SK-N-SH (cell line): ENCODE measurements around the gene REXO1. TPM values are rescaled to one million over a fixed set of nuclear protein-coding genes. Genes with fewer than 3 reads are reported as not detected.

Source experiments
- CTCF ChIA-PET: fragments of 300-600, 350-600 bp; formaldehyde crosslinking; extraction: SDS; loops from one replicate; lab custom pipeline; 2021; lab: Yijun Ruan, JAX
- POLR2A ChIA-PET: fragments of 350-600 bp; sonication (Branson Sonifier 250); formaldehyde crosslinking; extraction: SDS; loops from one replicate; lab custom pipeline; 2020; ENCODE audit warnings: antibody characterized with exemption, inconsistent platforms; lab: Yijun Ruan, JAX
- DNase-seq: peaks from one replicate; pipeline ENCODE4 v3.0.0; 2012
- H2AFZ ChIP-seq: fragments of 200-600 bp; sonication (generic); 2 replicates; pipeline ENCODE4 v1.8.1; 2016; ENCODE audit warnings: antibody characterized with exemption, mild to moderate bottlenecking, low read depth
- H3F3A ChIP-seq: fragments of 200-600 bp; sonication (generic); replicated peaks from 2 replicates; pipeline ENCODE3; 2016; ENCODE audit warnings: antibody characterized with exemption, mild to moderate bottlenecking; ENCODE audit not compliant: insufficient read depth
- H3K27ac ChIP-seq, 2 experiments: fragments of 200-500 bp in 1 of 2; fragments of 200-600 bp in 1 of 2; sonication (Bioruptor generic) in 1 of 2; sonication (generic), shearing (Covaris generic) in 1 of 2; 2 replicates each; pipeline versions ENCODE4 v1.5.1 to v1.6.1; 2014 to 2016; ENCODE audit warnings: low read depth in 2 of 2, inconsistent platforms in 1 of 2, low read length in 1 of 2, mild to moderate bottlenecking in 1 of 2, mixed read lengths in 1 of 2
- H3K27me3 ChIP-seq: fragments of 200-600 bp; sonication (generic), shearing (Covaris generic); 2 replicates; pipeline ENCODE4 v1.6.1; 2016; ENCODE audit warnings: mixed run types; ENCODE audit not compliant: insufficient read depth
- H3K36me3 ChIP-seq, 2 experiments: fragments of 200-500 bp in 1 of 2; fragments of 200-600 bp in 1 of 2; sonication (Bioruptor generic) in 1 of 2; sonication (generic) in 1 of 2; replicated peaks in 1 of 2; 2 replicates each; pipeline versions ENCODE3 to v1.5.1; 2014 to 2016; ENCODE audit warnings: low read length in 1 of 2, mild to moderate bottlenecking in 1 of 2; ENCODE audit not compliant: insufficient read depth in 2 of 2, control insufficient read depth in 1 of 2
- H3K4me1 ChIP-seq, 2 experiments: fragments of 200-500 bp in 1 of 2; fragments of 200-600 bp in 1 of 2; sonication (Bioruptor generic) in 1 of 2; sonication (generic), shearing (Covaris generic) in 1 of 2; 2 replicates each; pipeline versions ENCODE4 v1.5.1 to v1.6.1; 2014 to 2016; ENCODE audit warnings: low read depth in 1 of 2, low read length in 1 of 2, mixed run types in 1 of 2; ENCODE audit not compliant: insufficient read depth in 2 of 2, control insufficient read depth in 1 of 2
- H3K4me2 ChIP-seq: fragments of 200-600 bp; sonication (generic), shearing (Covaris generic); 2 replicates; pipeline ENCODE4 v1.6.1; 2017; ENCODE audit warnings: mixed run types
- H3K4me3 ChIP-seq, 2 experiments: fragments of 200-500 bp in 1 of 2; fragments of 200-600 bp in 1 of 2; sonication (Bioruptor generic) in 1 of 2; sonication (generic), shearing (Covaris generic) in 1 of 2; 2 replicates each; pipeline versions ENCODE4 v1.5.1 to v1.8.1; 2014 to 2016; ENCODE audit warnings: low read depth in 2 of 2, inconsistent platforms in 1 of 2, low read length in 1 of 2, mild to moderate bottlenecking in 1 of 2, mixed read lengths in 1 of 2, moderate library complexity in 1 of 2
- H3K79me2 ChIP-seq: fragments of 200-600 bp; sonication (generic); 2 replicates; pipeline ENCODE4 v1.8.1; 2017; ENCODE audit warnings: mild to moderate bottlenecking; ENCODE audit not compliant: insufficient read depth
- H3K9ac ChIP-seq: fragments of 200-600 bp; sonication (generic); 2 replicates; pipeline ENCODE4 v1.6.1; 2017; ENCODE audit warnings: mixed run types
- H3K9me2 ChIP-seq: fragments of 200-600 bp; sonication (generic); 2 replicates; pipeline ENCODE4 v1.6.1; 2017; ENCODE audit warnings: mixed run types
- H3K9me3 ChIP-seq: fragments of 200-600 bp; sonication (generic); 2 replicates; pipeline ENCODE4 v1.6.1; 2017; ENCODE audit warnings: mixed run types, mild to moderate bottlenecking, moderate library complexity
- H4K20me1 ChIP-seq: fragments of 200-600 bp; sonication (generic); 2 replicates; pipeline ENCODE4 v1.6.1; 2017; ENCODE audit warnings: mild to moderate bottlenecking, mixed run types; ENCODE audit not compliant: insufficient read depth
- FOXJ3 ChIP-seq: sonication (generic); formaldehyde crosslinking; IDR thresholded peaks from 2 replicates; pipeline ENCODE4 v1.5.1; 2020; ENCODE audit warnings: mild to moderate bottlenecking, missing genetic modification reagents
- MEF2A ChIP-seq: IDR thresholded peaks from 2 replicates; pipeline ENCODE4 v1.4.0; 2012; ENCODE audit warnings: low read depth, borderline replicate concordance
- NRF1 ChIP-seq: IDR thresholded peaks from 2 replicates; pipeline ENCODE4 v1.6.1; 2012; ENCODE audit warnings: low read depth, mild to moderate bottlenecking, low read length
- SMC3 ChIP-seq: IDR thresholded peaks from 2 replicates; pipeline ENCODE4 v1.6.1; 2012; ENCODE audit warnings: low read depth, low read length, improper control_type of control experiment
- TEAD4 ChIP-seq: IDR thresholded peaks from 2 replicates; pipeline ENCODE4 v1.4.0; 2012; ENCODE audit warnings: mild to moderate bottlenecking, borderline replicate concordance; ENCODE audit not compliant: insufficient read depth
- WGBS: methylation state at CpG from one replicate; pipeline ENCODE4 v1.1.6; 2017; ENCODE audit warnings: low lambda C conversion rate; 5-methylcytosine and 5-hydroxymethylcytosine counted together
- polyA plus RNA-seq, 3 experiments: library from polyadenylated mRNA; depleted of rRNA; stranded (reverse); fragments of >200 nt; gene quantifications; 2 replicates each; pipeline ENCODE4 v1.2.3, GENCODE V29; 2012
- TF ChIP-seq, protein P1 (sequence below): IDR thresholded peaks from 2 replicates; pipeline ENCODE4 v1.6.1; 2012; ENCODE audit warnings: mild to moderate bottlenecking, low read depth, low read length, moderate library complexity
- TF ChIP-seq, protein P2 (sequence below): fragments of 150-350 bp; IDR thresholded peaks from 2 replicates; pipeline ENCODE4 v1.6.1; 2017; ENCODE audit warnings: antibody characterized with exemption, low read length, low read depth, borderline replicate concordance
- TF ChIP-seq, protein P3 (sequence below): fragments of 200-600 bp; sonication (generic); IDR thresholded peaks from 2 replicates; pipeline ENCODE4 v1.6.1; 2017; ENCODE audit warnings: antibody characterized with exemption, mild to moderate bottlenecking, moderate library complexity

REXO1 gene
- polyA plus RNA-seq, 1 of the 3 experiments (the other 2 are of a cell fraction) = 18.8 TPM

DNA sequence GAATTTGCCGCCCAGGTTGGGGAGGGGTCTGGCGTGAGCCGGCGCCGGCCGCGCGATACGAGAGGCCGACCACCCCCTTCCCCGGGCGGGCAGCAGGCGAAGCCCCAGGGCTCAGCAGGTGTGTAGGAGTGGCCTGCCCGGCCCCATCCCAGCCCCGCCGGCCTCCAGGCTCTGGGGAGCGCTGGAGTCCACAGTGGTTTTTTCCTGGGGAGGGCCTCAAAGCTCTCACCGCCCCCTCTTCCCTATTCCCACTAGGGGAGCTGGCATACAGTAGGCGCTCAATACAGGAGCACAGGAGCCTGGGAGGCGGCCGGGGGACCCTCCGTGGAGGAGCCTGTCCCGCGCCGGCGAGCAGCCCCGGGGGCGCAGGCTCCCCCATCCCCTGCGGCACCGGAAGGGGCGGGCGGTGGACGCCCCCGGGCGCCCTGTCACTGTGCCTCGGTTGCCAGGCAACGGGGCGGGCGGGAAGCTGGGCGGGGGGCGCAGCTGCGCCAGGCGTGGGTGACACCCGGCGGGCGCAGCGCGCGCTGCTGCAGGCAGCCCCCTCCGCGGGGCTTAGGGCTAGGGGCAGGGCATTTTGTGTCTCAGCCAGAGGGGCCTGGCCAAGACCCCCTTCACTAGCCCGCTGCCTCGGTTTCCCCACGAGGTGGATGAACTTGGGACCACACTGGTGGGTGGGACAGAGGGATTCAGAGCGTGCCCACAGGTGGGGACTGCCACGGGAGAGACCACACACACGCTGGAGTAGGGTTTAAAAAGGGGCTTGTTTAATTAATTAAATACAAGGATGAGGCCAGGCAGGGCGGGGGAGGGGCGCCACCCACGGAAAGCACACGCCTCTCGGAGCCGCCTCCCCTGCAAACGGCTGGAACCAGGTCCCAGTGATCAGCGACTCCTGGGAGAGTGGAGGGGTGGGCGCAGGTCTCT lies 3.6 kb upstream of the REXO1 start (continued):
- TF ChIP-seq, protein P1, sequence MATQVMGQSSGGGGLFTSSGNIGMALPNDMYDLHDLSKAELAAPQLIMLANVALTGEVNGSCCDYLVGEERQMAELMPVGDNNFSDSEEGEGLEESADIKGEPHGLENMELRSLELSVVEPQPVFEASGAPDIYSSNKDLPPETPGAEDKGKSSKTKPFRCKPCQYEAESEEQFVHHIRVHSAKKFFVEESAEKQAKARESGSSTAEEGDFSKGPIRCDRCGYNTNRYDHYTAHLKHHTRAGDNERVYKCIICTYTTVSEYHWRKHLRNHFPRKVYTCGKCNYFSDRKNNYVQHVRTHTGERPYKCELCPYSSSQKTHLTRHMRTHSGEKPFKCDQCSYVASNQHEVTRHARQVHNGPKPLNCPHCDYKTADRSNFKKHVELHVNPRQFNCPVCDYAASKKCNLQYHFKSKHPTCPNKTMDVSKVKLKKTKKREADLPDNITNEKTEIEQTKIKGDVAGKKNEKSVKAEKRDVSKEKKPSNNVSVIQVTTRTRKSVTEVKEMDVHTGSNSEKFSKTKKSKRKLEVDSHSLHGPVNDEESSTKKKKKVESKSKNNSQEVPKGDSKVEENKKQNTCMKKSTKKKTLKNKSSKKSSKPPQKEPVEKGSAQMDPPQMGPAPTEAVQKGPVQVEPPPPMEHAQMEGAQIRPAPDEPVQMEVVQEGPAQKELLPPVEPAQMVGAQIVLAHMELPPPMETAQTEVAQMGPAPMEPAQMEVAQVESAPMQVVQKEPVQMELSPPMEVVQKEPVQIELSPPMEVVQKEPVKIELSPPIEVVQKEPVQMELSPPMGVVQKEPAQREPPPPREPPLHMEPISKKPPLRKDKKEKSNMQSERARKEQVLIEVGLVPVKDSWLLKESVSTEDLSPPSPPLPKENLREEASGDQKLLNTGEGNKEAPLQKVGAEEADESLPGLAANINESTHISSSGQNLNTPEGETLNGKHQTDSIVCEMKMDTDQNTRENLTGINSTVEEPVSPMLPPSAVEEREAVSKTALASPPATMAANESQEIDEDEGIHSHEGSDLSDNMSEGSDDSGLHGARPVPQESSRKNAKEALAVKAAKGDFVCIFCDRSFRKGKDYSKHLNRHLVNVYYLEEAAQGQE = no peak
- no peak for TF ChIP-seq SMC3
- no peak for TF ChIP-seq FOXJ3 (CRISPR knock-in tag)
- TF ChIP-seq, protein P2, sequence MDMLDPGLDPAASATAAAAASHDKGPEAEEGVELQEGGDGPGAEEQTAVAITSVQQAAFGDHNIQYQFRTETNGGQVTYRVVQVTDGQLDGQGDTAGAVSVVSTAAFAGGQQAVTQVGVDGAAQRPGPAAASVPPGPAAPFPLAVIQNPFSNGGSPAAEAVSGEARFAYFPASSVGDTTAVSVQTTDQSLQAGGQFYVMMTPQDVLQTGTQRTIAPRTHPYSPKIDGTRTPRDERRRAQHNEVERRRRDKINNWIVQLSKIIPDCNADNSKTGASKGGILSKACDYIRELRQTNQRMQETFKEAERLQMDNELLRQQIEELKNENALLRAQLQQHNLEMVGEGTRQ = no peak
- no peak for TF ChIP-seq NRF1
- no peak for TF ChIP-seq MEF2A

DNA sequence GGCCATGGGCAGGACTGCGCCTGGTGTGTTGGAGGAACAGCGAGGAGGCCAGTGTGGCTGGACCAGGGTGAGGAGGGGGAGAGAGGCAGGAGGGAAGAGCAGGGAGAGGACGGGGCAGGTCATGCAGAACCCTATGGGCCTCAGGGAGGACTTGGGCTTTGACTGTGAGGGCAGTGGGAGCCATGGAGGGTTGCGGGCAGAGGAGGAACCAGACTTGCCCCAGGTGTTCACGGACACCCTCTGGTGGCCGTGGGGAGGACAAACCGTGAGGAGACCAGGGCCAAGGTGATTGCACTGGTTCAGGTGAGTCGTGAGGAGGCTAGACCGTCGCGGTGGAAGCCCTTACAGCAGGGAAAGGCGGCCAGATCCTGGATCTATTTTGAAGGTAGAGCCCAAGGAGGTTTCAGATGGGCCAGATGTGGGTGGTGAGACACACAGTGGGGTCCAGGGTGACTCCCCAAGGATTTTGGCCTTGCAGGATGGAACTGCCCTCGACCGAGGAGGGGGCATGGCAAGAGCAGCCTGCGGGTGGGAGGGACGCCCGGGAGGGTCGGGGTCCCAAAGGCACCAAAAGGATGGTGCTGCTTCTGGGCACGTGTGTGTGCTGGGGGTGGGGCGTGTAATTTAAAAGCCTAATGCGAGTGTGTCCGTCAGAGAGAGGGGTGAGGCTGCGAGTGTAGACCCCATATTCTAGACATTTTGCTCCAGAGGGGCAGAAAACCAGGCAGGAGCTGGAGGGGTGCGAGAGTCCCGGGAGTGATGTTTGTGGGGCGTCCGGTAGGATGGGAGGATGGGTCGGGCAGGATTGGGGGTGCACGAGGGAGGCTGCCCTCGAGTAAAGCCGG lies 2.7 kb upstream of the REXO1 start:
- Histone ChIP-seq H3K4me2 (no peak overlapping the region), H3K4me1 (peaks cover 18 to 29% of the 10 kb centered on the region in 2 experiments; a peak in 3 of 4 replicates), H3K36me3 (peaks cover 3 to 6% of the 10 kb centered on the region in 2 experiments), H3F3A (peaks cover 26% of the 10 kb centered on the region), H3K9ac (no peak overlapping the region), H3K27ac (no peak overlapping the region), H3K27me3 (no peaks in the 10 kb centered on the region), H4K20me1 (peaks cover 85% of the 10 kb centered on the region), H3K79me2 (peaks cover 78% of the 10 kb centered on the region), H2AFZ (no peak overlapping the region)
- POLR2A ChIA-PET = no interaction called here
- TF ChIP-seq, protein P3, sequence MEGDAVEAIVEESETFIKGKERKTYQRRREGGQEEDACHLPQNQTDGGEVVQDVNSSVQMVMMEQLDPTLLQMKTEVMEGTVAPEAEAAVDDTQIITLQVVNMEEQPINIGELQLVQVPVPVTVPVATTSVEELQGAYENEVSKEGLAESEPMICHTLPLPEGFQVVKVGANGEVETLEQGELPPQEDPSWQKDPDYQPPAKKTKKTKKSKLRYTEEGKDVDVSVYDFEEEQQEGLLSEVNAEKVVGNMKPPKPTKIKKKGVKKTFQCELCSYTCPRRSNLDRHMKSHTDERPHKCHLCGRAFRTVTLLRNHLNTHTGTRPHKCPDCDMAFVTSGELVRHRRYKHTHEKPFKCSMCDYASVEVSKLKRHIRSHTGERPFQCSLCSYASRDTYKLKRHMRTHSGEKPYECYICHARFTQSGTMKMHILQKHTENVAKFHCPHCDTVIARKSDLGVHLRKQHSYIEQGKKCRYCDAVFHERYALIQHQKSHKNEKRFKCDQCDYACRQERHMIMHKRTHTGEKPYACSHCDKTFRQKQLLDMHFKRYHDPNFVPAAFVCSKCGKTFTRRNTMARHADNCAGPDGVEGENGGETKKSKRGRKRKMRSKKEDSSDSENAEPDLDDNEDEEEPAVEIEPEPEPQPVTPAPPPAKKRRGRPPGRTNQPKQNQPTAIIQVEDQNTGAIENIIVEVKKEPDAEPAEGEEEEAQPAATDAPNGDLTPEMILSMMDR = peak; percentile 26; the same call in 1 of the 2 replicates
- no peak for TF ChIP-seq TEAD4
- TF ChIP-seq, all 33 proteins: peak for 1
- no peaks in the 10 kb centered on the region for H3K9me3 ChIP-seq
- no peaks in the 10 kb centered on the region for H3K9me2 ChIP-seq
- 95% methylated on average over 30 of the region's 31 CpGs for WGBS
- no peak for DNase-seq
- no peak overlapping the region for H3K4me3 ChIP-seq
- CTCF ChIA-PET = interaction anchor here (1.0 to 2.8 kb wide), 3 partner anchors 13 to 178 kb away, joined by 3 to 11 read pairs (median 4); no protein-coding TSS in a partner anchor
